Transverse colon (tissue), 4 donors: Measurements from ENCODE around the gene DPP4.

ENCODE experiments used
- CTCF ChIP-seq, 5 experiments: fragments of 200-600 bp in 3 of 5; fragments of 450-650 bp in 2 of 5; sonication (generic) in 3 of 5; IDR thresholded peaks; 1 replicate in 2 of 5; 2 replicates in 3 of 5; pipeline ENCODE4 v1.5.1; 2016 to 2017; ENCODE audit warnings: antibody characterized with exemption in 5 of 5, inconsistent platforms in 3 of 5, mild to moderate bottlenecking in 2 of 5, moderate library complexity in 1 of 5
- EP300 ChIP-seq: sonication (generic); formaldehyde crosslinking; IDR thresholded peaks from one replicate; pipeline ENCODE4 v1.6.1; 2017; ENCODE audit warnings: antibody characterized with exemption, low read depth
- POLR2A ChIP-seq: fragments of 450-650 bp; IDR thresholded peaks from one replicate; pipeline ENCODE4 v1.6.1; 2016; ENCODE audit warnings: antibody characterized with exemption, mild to moderate bottlenecking, moderate library complexity
- POLR2AphosphoS5 ChIP-seq, 3 donors: sonication (generic); formaldehyde crosslinking; IDR thresholded peaks; one replicate each; pipeline ENCODE4 v1.6.1; 2016; ENCODE audit warnings: antibody characterized with exemption in 3 of 3

DNA sequence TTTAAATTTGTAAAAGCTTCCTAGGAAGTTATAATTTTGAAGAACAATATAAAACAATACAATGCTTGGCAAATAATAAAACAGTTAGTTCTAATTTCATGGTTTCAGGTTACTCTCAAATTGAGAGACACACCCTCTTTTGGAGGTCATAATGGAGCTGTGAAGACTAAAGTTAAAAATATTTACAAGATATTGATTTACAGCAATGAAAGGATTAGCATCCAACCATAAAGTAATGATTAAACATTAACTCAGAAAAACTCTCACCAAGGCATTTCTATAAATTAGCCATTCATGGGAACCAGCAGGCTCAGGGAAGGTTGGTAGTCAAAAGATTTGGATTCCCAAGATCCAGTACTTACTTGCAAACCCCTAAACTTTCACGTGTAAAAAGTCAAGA is 6.4 kb downstream of the DPP4 start:
- TF ChIP-seq EP300 (no peak), CTCF (IDR thresholded peaks at IDR 0.05) (no peak), POLR2A (no peak), POLR2AphosphoS5 (IDR thresholded peaks at IDR 0.05) (no peak)
